IPS DF 6.9 (cell line): Measurements from ENCODE around the gene SLC35F3.

Experiments
- DNase-seq: peaks from one replicate; pipeline ENCODE4 v3.0.0-alpha.2; 2013; ENCODE audit warnings: low read depth, low spot score
- H3K27ac ChIP-seq: one replicate; pipeline ENCODE4 v1.5.1; 2013; ENCODE audit warnings: low read length, control low read depth
- H3K27me3 ChIP-seq: 2 replicates; pipeline ENCODE4 v1.6.1; 2013; ENCODE audit warnings: mild to moderate bottlenecking, low read length; ENCODE audit not compliant: control insufficient read depth, insufficient read depth
- H3K36me3 ChIP-seq: 2 replicates; pipeline ENCODE4 v1.6.1; 2013; ENCODE audit warnings: low read length; ENCODE audit not compliant: control insufficient read depth, insufficient read depth
- H3K4me1 ChIP-seq: 2 replicates; pipeline ENCODE4 v1.6.1; 2013; ENCODE audit warnings: low read length; ENCODE audit not compliant: control insufficient read depth, insufficient read depth
- H3K4me3 ChIP-seq: 2 replicates; pipeline ENCODE4 v1.5.1; 2013; ENCODE audit warnings: mild to moderate bottlenecking, low read length
- H3K9me3 ChIP-seq: 2 replicates; pipeline ENCODE4 v1.6.1; 2013; ENCODE audit warnings: low read length, inconsistent platforms; ENCODE audit not compliant: control insufficient read depth, insufficient read depth
- WGBS: extraction: QIAGEN DNeasy Blood & Tissue Kit; methylation state at CpG from one replicate; pipeline ENCODE4 v1.1.7; 2013; ENCODE audit warnings: mixed read lengths, missing lambda C conversion rate; ENCODE audit not compliant: insufficient read length, insufficient coverage; 5-methylcytosine and 5-hydroxymethylcytosine counted together

SLC35F3 gene

GRCh38 chr1:234014208-234014607 lies 109.7 kb downstream of the SLC35F3 start:
- no peak for DNase-seq
- Histone ChIP-seq H3K4me1 (no peaks in the 10 kb centered on the region), H3K27me3 (no peaks in the 10 kb centered on the region), H3K36me3 (no peaks in the 10 kb centered on the region), H3K27ac (no peak overlapping the region), H3K4me3 (no peak overlapping the region), H3K9me3 (no peaks in the 10 kb centered on the region)
- WGBS: no CpG with 5 or more reads among the region's 3 CpGs

DNA sequence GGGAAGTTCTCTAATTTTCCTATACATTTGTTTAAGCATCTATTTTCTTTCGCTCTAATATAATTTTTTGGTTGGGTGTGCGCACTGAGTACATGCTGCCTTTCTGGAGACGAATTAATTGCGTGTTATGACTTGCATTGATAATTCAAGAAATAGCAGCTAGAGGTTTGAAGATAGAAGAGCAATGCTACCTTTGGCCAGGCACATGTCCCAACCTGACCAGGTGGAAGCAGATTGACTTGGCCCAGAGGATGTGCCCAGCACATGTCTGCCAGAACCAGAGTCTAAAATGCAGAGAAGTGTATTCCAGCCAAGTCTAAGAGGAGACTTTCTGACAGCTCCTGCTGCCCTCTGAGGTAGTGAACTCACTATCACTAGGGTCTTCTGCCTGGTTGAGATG lies 114.3 kb downstream of the SLC35F3 start:
- Histone ChIP-seq H3K27me3 (no peaks in the 10 kb centered on the region), H3K4me1 (0 out of 2 replicates have a peak, but pooled peaks cover 1% of the 10 kb centered on the region), H3K4me3 (no peak overlapping the region), H3K9me3 (no peaks in the 10 kb centered on the region), H3K27ac (no peak overlapping the region), H3K36me3 (no peaks in the 10 kb centered on the region)
- DNase-seq: no peak
- WGBS: no CpG with 5 or more reads among the region's 4 CpGs

DNA sequence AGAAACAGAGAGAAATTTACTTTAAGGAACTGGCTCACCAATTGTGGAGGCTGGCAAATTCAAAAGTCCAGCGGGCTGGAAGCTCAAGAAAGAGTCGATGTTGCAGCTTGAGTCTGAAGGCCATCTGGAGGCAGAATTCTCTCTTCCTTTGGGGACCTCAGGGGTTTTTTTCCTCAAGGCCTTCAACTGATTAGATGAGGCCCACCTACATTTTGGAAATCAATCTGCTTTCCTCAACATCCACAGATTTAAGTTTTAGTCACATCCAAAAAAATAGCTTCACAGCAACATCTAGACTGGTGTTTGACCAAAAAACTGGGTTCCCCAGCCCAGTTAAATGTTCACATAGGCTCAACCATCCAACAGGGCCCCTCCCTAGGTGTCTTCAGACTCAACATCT lies 114.9 kb downstream of the SLC35F3 start:
- no peaks in the 10 kb centered on the region for H3K27me3 ChIP-seq

GRCh38 chr1:234022302-234022701 lies 117.8 kb downstream of the SLC35F3 start:
- H3K27me3 ChIP-seq: no peaks in the 10 kb centered on the region
- no CpG with 5 or more reads among the region's 2 CpGs for WGBS
- H3K27ac ChIP-seq: no peak overlapping the region
- no peak overlapping the region for H3K4me3 ChIP-seq
- H3K4me1 ChIP-seq: 0 out of 2 replicates have a peak, but pooled peaks cover 1% of the 10 kb centered on the region
- DNase-seq: no peak
- no peaks in the 10 kb centered on the region for H3K36me3 ChIP-seq
- no peaks in the 10 kb centered on the region for H3K9me3 ChIP-seq

More for the DNA sequence above, 114.9 kb downstream of the SLC35F3 start:
- Histone ChIP-seq H3K36me3 (no peaks in the 10 kb centered on the region), H3K4me1 (0 out of 2 replicates have a peak, but pooled peaks cover 1% of the 10 kb centered on the region), H3K27ac (no peak overlapping the region), H3K9me3 (no peaks in the 10 kb centered on the region), H3K4me3 (no peak overlapping the region)
- WGBS: no CpG with 5 or more reads among the region's 2 CpGs
- no peak for DNase-seq

DNA sequence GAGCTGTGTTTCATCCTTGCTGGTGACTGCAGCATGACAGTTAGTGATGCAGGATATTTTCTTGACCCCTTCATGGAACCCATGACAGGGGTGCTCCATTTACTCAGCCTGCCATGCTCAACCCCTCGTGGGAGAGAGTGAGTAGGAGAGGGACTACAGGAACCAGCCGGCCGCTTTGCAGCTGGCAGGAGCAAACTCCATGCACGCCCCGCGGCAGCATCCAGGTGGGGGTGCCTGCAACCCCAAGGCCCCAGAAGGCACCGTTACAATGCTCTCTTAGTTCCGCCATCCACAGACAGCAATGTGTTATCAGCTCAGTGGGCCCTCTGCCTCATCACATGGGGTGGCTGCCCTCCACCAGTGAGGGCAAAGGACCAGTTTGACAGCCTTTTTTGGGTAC lies 135.1 kb downstream of the SLC35F3 start:
- WGBS: no CpG with 5 or more reads among the region's 8 CpGs
- DNase-seq: no peak
- H3K9me3 ChIP-seq: no peaks in the 10 kb centered on the region
- no peaks in the 10 kb centered on the region for H3K27me3 ChIP-seq
- no peak overlapping the region for H3K27ac ChIP-seq
- H3K4me3 ChIP-seq: no peak overlapping the region
- no peaks in the 10 kb centered on the region for H3K4me1 ChIP-seq
- no peaks in the 10 kb centered on the region for H3K36me3 ChIP-seq

DNA sequence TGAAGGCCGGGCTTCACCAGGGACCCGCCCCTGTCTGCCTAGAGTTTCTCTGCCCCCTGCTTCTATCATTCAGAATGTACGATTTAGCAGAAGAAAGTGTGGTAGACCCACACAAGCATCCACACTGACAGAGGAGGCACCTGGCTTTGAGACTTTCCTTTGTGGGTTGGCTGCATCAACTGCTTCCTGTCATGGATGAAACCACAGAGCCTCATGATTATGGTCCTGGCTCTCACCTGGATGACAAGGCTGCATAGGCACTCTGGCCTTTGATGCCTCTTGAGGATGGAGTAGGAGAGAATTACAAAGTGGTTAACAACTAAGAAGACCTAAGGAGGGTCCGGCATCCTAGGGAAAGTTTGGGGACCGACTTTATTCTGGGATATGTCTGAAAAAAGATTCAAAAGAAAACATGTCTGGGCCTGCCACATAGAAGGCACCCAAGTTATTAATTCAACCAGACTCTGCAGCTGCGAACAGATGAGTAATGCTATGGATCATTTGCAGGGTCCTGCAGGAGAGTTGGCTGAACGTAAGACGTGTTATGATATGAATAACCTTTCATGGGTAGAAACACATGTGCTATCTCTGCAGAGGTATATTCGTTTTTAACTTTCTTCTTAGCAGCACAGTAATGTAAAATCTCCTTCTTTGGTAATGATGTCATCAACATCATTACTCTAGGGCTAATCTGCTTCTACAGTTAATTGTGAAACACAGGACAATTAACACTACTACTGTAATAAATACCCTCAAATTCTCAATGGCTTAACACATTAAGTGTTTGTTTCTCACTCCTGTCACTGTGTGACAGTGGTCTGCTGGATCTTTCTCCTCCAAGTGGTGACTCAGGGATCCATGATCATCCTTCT lies 136.2 kb downstream of the SLC35F3 start:
- Histone ChIP-seq H3K4me3 (no peak overlapping the region), H3K27me3 (no peaks in the 10 kb centered on the region), H3K27ac (no peak overlapping the region), H3K4me1 (no peaks in the 10 kb centered on the region), H3K9me3 (no peaks in the 10 kb centered on the region), H3K36me3 (no peaks in the 10 kb centered on the region)
- no CpG with 5 or more reads among the region's 9 CpGs for WGBS
- no peak for DNase-seq

- Histone ChIP-seq H3K9me3 (no peaks in the 10 kb centered on the region), H3K27ac (no peak overlapping the region), H3K4me3 (no peak overlapping the region), H3K36me3 (no peaks in the 10 kb centered on the region), H3K27me3 (no peaks in the 10 kb centered on the region), H3K4me1 (no peaks in the 10 kb centered on the region)
- DNase-seq: no peak
- WGBS: no CpG with 5 or more reads among the region's 1 CpG
Measured at GRCh38 chr1:234044079-234044478, 139.6 kb downstream of the SLC35F3 start.

DNA sequence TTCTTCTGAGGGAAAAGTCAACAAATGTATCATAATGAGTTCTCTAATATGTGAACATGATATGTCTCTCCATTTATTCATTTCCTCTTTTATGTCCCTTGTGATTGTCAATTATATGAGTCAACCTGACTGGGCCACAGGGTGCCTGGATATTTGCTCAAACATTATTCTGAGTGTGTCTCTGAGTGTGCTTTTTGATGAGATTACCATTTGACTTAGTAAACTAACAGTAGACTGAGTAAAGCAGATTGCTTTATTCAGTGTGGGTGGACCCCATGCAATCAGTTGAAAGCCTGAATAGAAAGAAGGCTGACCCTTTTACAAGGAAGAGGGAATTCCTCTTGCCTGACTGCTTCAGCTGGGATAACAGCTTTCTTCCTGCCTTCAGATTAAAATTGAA lies 142.6 kb downstream of the SLC35F3 start:
- Histone ChIP-seq H3K4me3 (no peak overlapping the region), H3K36me3 (no peaks in the 10 kb centered on the region), H3K27ac (no peak overlapping the region), H3K27me3 (no peaks in the 10 kb centered on the region), H3K4me1 (no peaks in the 10 kb centered on the region), H3K9me3 (no peaks in the 10 kb centered on the region)
- no peak for DNase-seq

GRCh38 chr1:234062166-234062565 lies 157.7 kb downstream of the SLC35F3 start:
- Histone ChIP-seq H3K27me3 (no peaks in the 10 kb centered on the region), H3K4me1 (no peaks in the 10 kb centered on the region), H3K27ac (no peak overlapping the region), H3K36me3 (no peaks in the 10 kb centered on the region), H3K4me3 (no peak overlapping the region), H3K9me3 (no peaks in the 10 kb centered on the region)
- no peak for DNase-seq
- no CpG with 5 or more reads among the region's 3 CpGs for WGBS

DNA sequence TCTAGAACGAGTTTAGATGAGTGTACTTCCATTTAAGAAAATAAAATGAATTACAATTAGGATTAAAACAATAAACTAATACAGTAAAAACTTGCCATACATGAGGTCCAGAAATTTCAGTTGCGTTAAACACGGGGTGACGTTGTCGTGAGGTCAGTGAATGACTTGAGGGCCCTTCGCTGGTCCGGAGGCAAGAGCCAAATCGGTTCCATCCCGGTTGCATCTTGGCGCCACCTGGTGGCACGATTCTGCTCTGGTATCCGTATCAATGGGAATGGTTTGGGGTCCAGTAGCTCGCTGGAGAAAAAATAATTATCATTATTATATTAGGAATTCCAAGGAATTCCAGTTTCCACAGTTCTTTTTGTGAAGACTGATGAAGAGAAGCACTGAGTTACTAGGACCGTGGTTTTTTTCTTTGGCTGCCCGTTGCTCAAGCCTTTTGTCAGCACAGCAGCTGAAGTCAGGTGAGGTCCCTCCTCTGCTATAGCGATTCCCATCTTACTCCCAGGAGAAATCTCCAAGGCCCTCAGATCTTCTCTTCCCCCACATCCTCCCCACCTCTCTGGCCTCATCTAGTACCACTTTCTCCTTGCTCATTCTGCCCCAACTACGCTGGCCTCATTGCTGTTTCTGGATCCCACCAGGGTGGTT lies 161.4 kb downstream of the SLC35F3 start:
- DNase-seq: peak; percentile 70
- no peaks in the 10 kb centered on the region for H3K9me3 ChIP-seq
- no CpG with 5 or more reads among the region's 17 CpGs for WGBS

More for the DNA sequence above, 161.4 kb downstream of the SLC35F3 start:
- H3K36me3 ChIP-seq: no peaks in the 10 kb centered on the region
- H3K27me3 ChIP-seq: no peaks in the 10 kb centered on the region
- no peaks in the 10 kb centered on the region for H3K4me1 ChIP-seq
- H3K4me3 ChIP-seq: no peak overlapping the region
- no peak overlapping the region for H3K27ac ChIP-seq
